Transverse colon (tissue), 4 donors: ENCODE measurements around the gene ZMAT5. TPM values are rescaled to one million over a fixed set of nuclear protein-coding genes. Genes with fewer than 3 reads are reported as not detected.
A peak's percentile ranks its signal among the peaks of the same experiment; 100 is the strongest.

ENCODE experiments used
- DNase-seq: peaks from one replicate; pipeline ENCODE4 v3.0.0-alpha.2; 2019
- H3K27ac ChIP-seq, 4 donors: fragments of 200-600 bp; sonication (generic); 2 replicates each; pipeline ENCODE4 v1.5.1; 2016 to 2018; ENCODE audit warnings: inconsistent platforms in 4 of 4
- H3K27me3 ChIP-seq: fragments of 200-600 bp; sonication (generic); 2 replicates; pipeline ENCODE4 v1.5.1; 2017; ENCODE audit warnings: inconsistent platforms
- H3K36me3 ChIP-seq, 4 donors: fragments of 200-600 bp; sonication (generic); 2 replicates each; pipeline ENCODE4 v1.5.1; 2017 to 2019; ENCODE audit warnings: inconsistent platforms in 4 of 4
- H3K4me1 ChIP-seq, 4 donors: fragments of 200-600 bp; sonication (generic); 2 replicates each; pipeline ENCODE4 v1.5.1; 2017 to 2020; ENCODE audit warnings: inconsistent platforms in 4 of 4
- H3K4me3 ChIP-seq, 4 donors: fragments of 200-600 bp; sonication (generic); 1 replicate in 1 of 4; 2 replicates in 3 of 4; pipeline versions ENCODE4 v1.5.1 to v1.6.1; 2017 to 2019; ENCODE audit warnings: inconsistent platforms in 4 of 4
- H3K9me3 ChIP-seq, 2 donors: fragments of 200-600 bp; sonication (generic); 2 replicates each; pipeline ENCODE4 v1.5.1; 2017 to 2019; ENCODE audit warnings: inconsistent platforms in 2 of 2
- EP300 ChIP-seq: sonication (generic); formaldehyde crosslinking; IDR thresholded peaks from one replicate; pipeline ENCODE4 v1.6.1; 2017; ENCODE audit warnings: antibody characterized with exemption, low read depth
- POLR2A ChIP-seq: fragments of 450-650 bp; IDR thresholded peaks from one replicate; pipeline ENCODE4 v1.6.1; 2016; ENCODE audit warnings: antibody characterized with exemption, mild to moderate bottlenecking, moderate library complexity
- POLR2AphosphoS5 ChIP-seq, 3 donors: sonication (generic); formaldehyde crosslinking; IDR thresholded peaks; one replicate each; pipeline ENCODE4 v1.6.1; 2016; ENCODE audit warnings: antibody characterized with exemption in 3 of 3
- WGBS, 2 donors: methylation state at CpG; one replicate each; pipeline ENCODE4 v1.1.5; 2018; ENCODE audit warnings: low coverage in 1 of 2; 5-methylcytosine and 5-hydroxymethylcytosine counted together
- in situ Hi-C, 4 donors: fragments of 200-750 bp; cut with MboI; loops; one replicate each; pipeline versions ENCODE4 v1.15.0 to v1.15.1; 2017; ENCODE audit warnings: low sequenced_read_pairs in 3 of 4, low pct_ligation_motif_present in 1 of 4, low pct_unique_long_range_greater_than_20kb in 1 of 4
- intact Hi-C: fragments of 100-400 bp; cut with DNase I; formaldehyde crosslinking; loops from one replicate; pipeline ENCODE4 v1.15.1; 2023; ENCODE audit warnings: low total_unique reads
- total RNA-seq, 4 donors: library from RNA; depleted of rRNA; stranded (reverse); fragments of >200 nt; gene quantifications; one replicate each; pipeline ENCODE4 v1.1.0, GENCODE V29; 2016
- TF ChIP-seq, protein P1 (sequence below), 5 experiments: fragments of 200-600 bp in 3 of 5; fragments of 450-650 bp in 2 of 5; sonication (generic) in 3 of 5; IDR thresholded peaks; 1 replicate in 2 of 5; 2 replicates in 3 of 5; pipeline ENCODE4 v1.5.1; 2016 to 2017; ENCODE audit warnings: antibody characterized with exemption in 5 of 5, inconsistent platforms in 3 of 5, mild to moderate bottlenecking in 2 of 5, moderate library complexity in 1 of 5

ZMAT5 gene
- total RNA-seq = 10 to 100 TPM in 3 of 4 donors, not detected in 1; 13.8 to 20.2 (median 19.1) TPM

DNA sequence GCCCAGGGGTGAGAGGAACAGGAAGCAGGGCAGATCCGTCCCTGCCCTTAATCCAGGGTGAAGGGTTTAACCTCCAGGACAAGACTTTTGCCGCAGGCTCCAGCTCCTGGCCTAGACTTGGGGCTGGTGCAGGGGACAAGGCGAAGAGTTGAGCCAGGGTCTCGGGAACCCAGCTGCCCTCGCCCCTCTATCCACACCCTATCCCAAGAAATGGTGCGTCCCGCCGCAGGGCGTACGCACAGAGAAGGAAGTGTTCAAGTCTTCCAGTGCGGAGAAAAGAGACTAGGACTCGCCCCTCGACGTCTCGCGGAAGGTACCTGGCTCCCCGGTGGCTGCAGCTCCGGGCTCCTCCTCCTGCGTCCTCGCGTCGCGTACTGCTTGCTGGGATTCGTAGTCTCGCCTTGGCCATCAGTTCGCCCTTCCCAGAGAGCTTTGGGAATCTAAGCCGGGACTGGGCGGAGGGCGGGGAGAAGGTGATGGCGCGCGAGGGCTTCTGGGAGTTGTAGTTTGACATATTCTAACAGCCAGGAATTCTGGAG is at the start of gene ZMAT5:
ZMAT5 (minus strand) TSS at position 376 of the 539 bp plus-strand sequence. CDS start 18,463 bp downstream, outside the sequence.
- Histone ChIP-seq H3K27me3 (no peaks in the 10 kb centered on the region), H3K36me3 (peaks cover 0 to 11% (median 6%) of the 10 kb centered on the region in 4 donors), H3K4me3 (peak within 1 kb of the TSS; percentile 69 to 78 (median 76)), H3K27ac (peak within 1 kb of the TSS; percentile 86 to 90 (median 88)), H3K9me3 (no peaks in the 10 kb centered on the region), H3K4me1 (peaks cover 16 to 25% (median 20%) of the 10 kb centered on the region in 4 donors)
- WGBS, 2 donors = 0 to 1% methylated on average over 5 to 31 of the region's 32 CpGs
- TF ChIP-seq, protein P1, sequence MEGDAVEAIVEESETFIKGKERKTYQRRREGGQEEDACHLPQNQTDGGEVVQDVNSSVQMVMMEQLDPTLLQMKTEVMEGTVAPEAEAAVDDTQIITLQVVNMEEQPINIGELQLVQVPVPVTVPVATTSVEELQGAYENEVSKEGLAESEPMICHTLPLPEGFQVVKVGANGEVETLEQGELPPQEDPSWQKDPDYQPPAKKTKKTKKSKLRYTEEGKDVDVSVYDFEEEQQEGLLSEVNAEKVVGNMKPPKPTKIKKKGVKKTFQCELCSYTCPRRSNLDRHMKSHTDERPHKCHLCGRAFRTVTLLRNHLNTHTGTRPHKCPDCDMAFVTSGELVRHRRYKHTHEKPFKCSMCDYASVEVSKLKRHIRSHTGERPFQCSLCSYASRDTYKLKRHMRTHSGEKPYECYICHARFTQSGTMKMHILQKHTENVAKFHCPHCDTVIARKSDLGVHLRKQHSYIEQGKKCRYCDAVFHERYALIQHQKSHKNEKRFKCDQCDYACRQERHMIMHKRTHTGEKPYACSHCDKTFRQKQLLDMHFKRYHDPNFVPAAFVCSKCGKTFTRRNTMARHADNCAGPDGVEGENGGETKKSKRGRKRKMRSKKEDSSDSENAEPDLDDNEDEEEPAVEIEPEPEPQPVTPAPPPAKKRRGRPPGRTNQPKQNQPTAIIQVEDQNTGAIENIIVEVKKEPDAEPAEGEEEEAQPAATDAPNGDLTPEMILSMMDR (IDR thresholded peaks at IDR 0.05) = no peak
- peak; percentile 81 to 94 (median 93) for TF ChIP-seq POLR2AphosphoS5 (IDR thresholded peaks at IDR 0.05)
- peak; percentile 94 for TF ChIP-seq POLR2A
- TF ChIP-seq EP300 = no peak
- intact Hi-C loops (no loop called here), in situ Hi-C loops (no loop called here)
- peak; percentile 96 for DNase-seq

DNA sequence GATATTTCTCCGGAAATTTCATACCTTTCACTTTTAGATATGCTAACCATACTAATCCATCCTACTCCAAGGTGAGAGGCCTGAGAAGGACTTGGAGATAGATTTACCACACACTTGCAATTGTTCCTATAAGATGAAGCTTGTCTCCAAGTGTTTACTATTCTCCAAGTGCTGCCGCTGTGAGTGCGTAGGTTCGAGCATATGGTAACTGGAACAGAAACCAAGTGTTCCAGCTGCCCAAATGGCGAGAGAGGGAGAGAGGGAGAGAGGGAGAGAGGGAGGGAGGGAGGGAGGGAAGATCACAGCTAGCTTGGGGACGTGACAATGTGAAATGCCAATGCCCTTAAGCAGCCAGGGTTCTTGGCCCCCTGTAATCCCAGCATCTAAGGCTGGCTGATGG is 49.7 kb upstream of the ZMAT5 start:
- DNase-seq = no peak
- peaks cover 0 to 25% (median 5%) of the 10 kb centered on the region in 4 donors for H3K4me1 ChIP-seq
- H3K4me3 ChIP-seq = no peak overlapping the region
- H3K27me3 ChIP-seq = no peaks in the 10 kb centered on the region
- intact Hi-C loops = no loop called here
- in situ Hi-C loops = loop anchor here in 1 of 4 donors (25.0 kb wide), 1 partner anchor 196 kb away; no protein-coding TSS in a partner anchor
- H3K36me3 ChIP-seq = peaks cover 0 to 30% (median 2%) of the 10 kb centered on the region in 4 donors
- 76 to 84% methylated on average over 5 to 6 of the region's 6 CpGs for WGBS, 2 donors
- TF ChIP-seq EP300 (no peak), POLR2AphosphoS5 (IDR thresholded peaks at IDR 0.05) (no peak), POLR2A (no peak)
- TF ChIP-seq, protein P1 (IDR thresholded peaks at IDR 0.05) = no peak
- H3K27ac ChIP-seq = no peak overlapping the region
- H3K9me3 ChIP-seq = no peaks in the 10 kb centered on the region

DNA sequence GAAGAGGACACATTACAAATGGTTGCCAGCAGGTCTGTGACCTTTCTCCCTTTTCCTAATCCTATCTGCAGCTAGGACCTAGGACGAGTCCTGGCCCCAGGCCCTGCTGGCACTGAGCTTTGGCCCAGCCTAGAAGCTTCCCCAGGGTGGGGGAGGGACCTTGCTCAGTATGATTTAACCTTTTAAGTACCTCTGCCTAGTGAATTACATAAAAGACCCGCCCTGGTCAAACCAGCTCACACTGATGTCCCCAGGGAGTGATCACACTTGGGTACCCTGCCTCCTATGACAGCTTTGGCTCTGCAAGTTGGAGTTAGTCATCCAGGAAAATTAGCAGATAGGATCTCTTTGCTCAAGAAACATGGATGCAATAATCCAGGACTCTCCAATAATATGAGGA is 49.3 kb upstream of the ZMAT5 start:
- DNase-seq = no peak
- intact Hi-C loops (no loop called here), in situ Hi-C loops (loop anchor here in 1 of 4 donors (25.0 kb wide), 1 partner anchor 196 kb away; no protein-coding TSS in a partner anchor)
- Histone ChIP-seq H3K27ac (no peak overlapping the region), H3K9me3 (no peaks in the 10 kb centered on the region), H3K4me1 (peaks cover 0 to 25% (median 6%) of the 10 kb centered on the region in 4 donors), H3K36me3 (peaks cover 0 to 34% (median 2%) of the 10 kb centered on the region in 4 donors), H3K4me3 (no peak overlapping the region), H3K27me3 (no peaks in the 10 kb centered on the region)
- WGBS, 2 donors = 57% methylated on average over 2 of the region's 2 CpGs; no CpG with 5 or more reads in 1 of the 2 donors
- TF ChIP-seq, protein P1 (IDR thresholded peaks at IDR 0.05) = no peak
- TF ChIP-seq POLR2A (no peak), EP300 (no peak), POLR2AphosphoS5 (IDR thresholded peaks at IDR 0.05) (no peak)

- no peak for DNase-seq
- 82 to 94% methylated on average over 3 to 4 of the region's 4 CpGs for WGBS, 2 donors
- Histone ChIP-seq H3K9me3 (no peaks in the 10 kb centered on the region), H3K4me3 (no peak overlapping the region), H3K4me1 (peaks cover 0 to 25% (median 10%) of the 10 kb centered on the region in 4 donors), H3K36me3 (peaks cover 0 to 34% (median 2%) of the 10 kb centered on the region in 4 donors), H3K27me3 (no peaks in the 10 kb centered on the region), H3K27ac (no peak overlapping the region)
- intact Hi-C loops (no loop called here), in situ Hi-C loops (loop anchor here in 1 of 4 donors (25.0 kb wide), 1 partner anchor 197 kb away; no protein-coding TSS in a partner anchor)
- no peak for TF ChIP-seq POLR2A
- TF ChIP-seq EP300 = no peak
- no peak for TF ChIP-seq POLR2AphosphoS5 (IDR thresholded peaks at IDR 0.05)
- TF ChIP-seq, protein P1 (IDR thresholded peaks at IDR 0.05) = no peak
These were observed 48.8 kb upstream of the ZMAT5 start for GRCh38 chr22:29815580-29815979.
